Measurements from ENCODE around the gene STK17B. TPM values are rescaled to one million over a fixed set of nuclear protein-coding genes. Genes with fewer than 3 reads are reported as not detected.
A peak's percentile ranks its signal among the peaks of the same experiment; 100 is the strongest.

Gene STK17B
- total and polyA plus RNA-seq, 12 donors: 2.0 to 20.4 (median 3.7) TPM

- Histone ChIP-seq H3K9me3 (no peaks in the 10 kb centered on the region), H3K27me3 (no peaks in the 10 kb centered on the region), H3K27ac (peak overlapping the region in 1 of 10 donors; percentile 68), H3K4me3 (no peak overlapping the region), H3K36me3 (no peaks in the 10 kb centered on the region), H3K4me1 (peaks cover 0 to 31% (median 0%) of the 10 kb centered on the region in 9 donors)
- DNase-seq (no peak), ATAC-seq (no peak)
- no peak for TF ChIP-seq CTCF (IDR thresholded peaks at IDR 0.05)
- 80 to 85% methylated on average over 5 of the region's 5 CpGs for WGBS, 2 donors
- intact Hi-C loops (cut with DNase I): no loop called here
These were observed 12.3 kb upstream of the STK17B start for GRCh38 chr2:196183528-196184231.

GRCh38 chr2:196183172-196183473 lies 11.7 kb upstream of the STK17B start:
- Histone ChIP-seq H3K9me3 (no peaks in the 10 kb centered on the region), H3K36me3 (no peaks in the 10 kb centered on the region), H3K4me3 (no peak overlapping the region), H3K27ac (peak overlapping the region in 1 of 10 donors; percentile 68), H3K27me3 (no peaks in the 10 kb centered on the region), H3K4me1 (peaks cover 0 to 31% (median 0%) of the 10 kb centered on the region in 9 donors)
- no peak for ATAC-seq
- no peak for DNase-seq
- intact Hi-C loops (cut with DNase I): no loop called here
- whole genome bisulfite sequencing, 2 donors: 90 to 93% methylated on average over 3 of the region's 3 CpGs
- no peak for TF ChIP-seq CTCF (IDR thresholded peaks at IDR 0.05)

GRCh38 chr2:196182439-196183171 lies 11.2 kb upstream of the STK17B start:
- no peak for DNase-seq
- Histone ChIP-seq H3K4me1 (peaks cover 0 to 31% (median 0%) of the 10 kb centered on the region in 9 donors), H3K27me3 (no peaks in the 10 kb centered on the region), H3K4me3 (no peak overlapping the region), H3K9me3 (no peaks in the 10 kb centered on the region), H3K27ac (peak overlapping the region in 1 of 10 donors; percentile 68), H3K36me3 (no peaks in the 10 kb centered on the region)
- WGBS, 2 donors: 71 to 79% methylated on average over 4 of the region's 4 CpGs
- intact Hi-C loops (cut with DNase I): no loop called here
- ATAC-seq: no peak
- TF ChIP-seq CTCF (IDR thresholded peaks at IDR 0.05): no peak

GRCh38 chr2:196181484-196181883 lies 10.1 kb upstream of the STK17B start:
- Histone ChIP-seq H3K4me1 (peaks cover 0 to 31% (median 0%) of the 10 kb centered on the region in 9 donors), H3K36me3 (no peaks in the 10 kb centered on the region), H3K9me3 (no peaks in the 10 kb centered on the region), H3K27ac (peak overlapping the region in 1 of 10 donors; percentile 68), H3K27me3 (no peaks in the 10 kb centered on the region), H3K4me3 (no peak overlapping the region)
- DNase-seq (no peak), ATAC-seq (no peak)
- intact Hi-C loops (cut with DNase I): no loop called here
- 95 to 98% methylated on average over 3 of the region's 3 CpGs for WGBS, 2 donors
- no peak for TF ChIP-seq CTCF (IDR thresholded peaks at IDR 0.05)
